Measurements from ENCODE around the gene RAPGEF2. TPM values are rescaled to one million over a fixed set of nuclear protein-coding genes. Genes with fewer than 3 reads are reported as not detected.
"Not testable (repeated sequence)": the region's sequence is repeated elsewhere in the genome, so short reads cannot be mapped to it uniquely, and the experiment has no call there.

RAPGEF2 gene
- total RNA-seq, 1 experiment from 2014 or later = 24.9 TPM

DNA sequence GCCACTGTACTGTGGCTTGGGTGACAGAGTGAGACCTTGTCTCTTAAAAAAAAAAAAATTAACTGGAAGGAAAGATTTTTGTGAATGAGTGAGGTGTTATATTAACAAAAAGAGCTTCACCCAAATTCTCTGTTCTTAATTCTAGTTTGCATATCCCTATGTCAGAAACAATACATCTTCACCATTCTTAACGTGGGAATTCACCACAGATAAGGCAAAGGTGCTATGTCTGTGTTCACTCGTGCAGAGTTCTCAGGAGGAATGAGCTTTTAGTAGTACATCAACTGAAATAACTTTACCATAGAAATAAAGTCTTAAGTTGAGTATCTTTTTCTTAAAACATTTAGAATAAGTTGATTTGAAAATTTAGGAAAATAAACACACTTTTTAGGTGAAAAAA lies 135.1 kb downstream of the RAPGEF2 start:
- no peak for DNase-seq (ENCODE audit: low read depth)

DNA sequence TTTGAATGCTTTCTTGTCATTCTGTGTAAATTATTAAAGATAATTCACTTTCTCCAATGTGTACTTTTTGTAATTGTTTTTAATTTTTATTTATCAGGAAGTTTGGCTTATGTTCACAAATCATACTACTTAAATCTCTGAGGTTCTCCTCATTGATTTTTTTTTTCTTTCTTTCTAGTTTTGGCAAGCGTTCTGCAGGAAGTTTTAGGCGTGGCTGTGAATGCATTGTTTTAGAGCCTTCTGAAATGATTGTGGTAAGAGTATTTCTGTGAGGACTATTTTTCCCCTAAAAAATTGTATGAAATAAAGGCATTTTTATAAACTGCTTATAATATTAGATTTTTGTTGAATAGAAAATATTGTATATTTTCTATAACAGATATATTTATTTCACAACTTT lies 135.8 kb downstream of the RAPGEF2 start:
- peak; percentile 5 for DNase-seq (ENCODE audit: low read depth)

DNA sequence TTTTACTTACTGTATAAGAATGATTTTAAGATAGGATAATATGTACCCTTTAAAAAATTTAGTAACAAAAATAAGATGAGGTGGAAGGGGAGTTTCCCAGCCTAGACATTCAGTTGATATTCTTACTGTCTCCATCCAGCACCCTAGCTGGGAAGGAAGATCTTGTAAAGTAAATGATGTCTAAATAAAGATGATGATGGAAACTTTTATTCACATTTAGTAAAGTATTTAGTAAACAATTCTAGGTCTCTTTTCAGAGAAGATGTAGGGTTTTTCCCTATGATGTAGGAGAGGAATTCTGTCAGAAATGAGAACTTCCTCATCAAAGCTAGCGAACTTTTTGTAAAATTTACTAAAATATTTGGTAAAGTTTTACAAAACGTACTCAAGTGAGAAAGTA lies 136.8 kb downstream of the RAPGEF2 start:
- DNase-seq (ENCODE audit: low read depth) = no peak

DNA sequence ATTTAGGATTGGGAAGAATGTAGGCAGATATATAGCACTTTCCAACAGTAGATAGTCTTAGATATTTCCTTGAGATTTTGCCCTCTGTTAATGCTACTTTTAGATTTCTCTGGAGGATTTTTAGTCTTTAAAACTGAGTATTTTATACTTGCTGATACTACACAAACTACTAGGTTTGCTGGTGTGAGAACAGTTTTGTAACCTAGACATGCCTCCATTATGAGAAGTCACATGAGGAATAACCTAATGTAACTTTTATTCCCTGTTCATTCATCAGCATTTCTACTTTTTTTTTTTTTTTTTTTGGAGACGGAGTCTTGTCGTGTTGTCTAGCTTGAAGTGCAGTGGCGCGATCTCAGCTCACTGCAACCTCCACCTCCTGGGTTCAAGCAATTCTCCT lies 137.2 kb downstream of the RAPGEF2 start:
- no peak for DNase-seq (ENCODE audit: low read depth)

DNA sequence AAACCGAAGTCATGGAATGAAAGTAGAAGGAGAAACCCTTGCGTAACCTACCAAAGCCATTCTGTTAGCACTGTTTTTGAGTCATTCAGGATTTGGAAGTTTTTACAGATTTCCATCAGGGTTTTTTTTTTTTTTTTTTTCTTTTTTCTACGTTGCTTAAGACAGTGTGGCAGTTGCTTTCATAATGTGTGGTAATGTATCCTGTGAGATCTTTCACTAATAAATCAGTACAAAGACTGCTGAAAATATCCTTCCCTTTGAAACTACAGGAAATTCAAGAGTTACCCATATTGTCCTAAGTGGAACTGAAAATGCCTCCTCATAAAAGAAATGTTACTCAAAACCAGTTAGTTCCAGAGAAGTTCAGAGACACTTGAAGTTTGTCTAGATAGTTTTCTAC lies 137.8 kb downstream of the RAPGEF2 start:
- no peak for DNase-seq (ENCODE audit: low read depth)

DNA sequence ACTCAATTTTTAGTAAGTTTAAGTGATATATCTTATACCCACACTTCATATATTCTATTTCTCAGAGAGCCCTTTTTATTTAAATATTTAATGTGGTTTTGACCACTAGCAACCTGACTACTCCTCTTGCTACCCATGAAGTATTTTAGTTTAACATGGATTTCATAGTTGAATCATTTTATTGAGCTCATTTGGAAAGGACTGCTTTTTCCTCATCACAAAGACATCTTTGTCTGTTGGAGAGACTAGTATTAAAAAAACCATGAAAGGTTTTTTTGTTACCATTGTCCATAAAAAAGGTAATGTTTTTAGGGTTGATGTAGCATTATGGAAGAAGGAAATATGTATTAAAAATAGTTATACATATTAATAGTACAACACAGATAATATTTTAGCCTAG lies 139.5 kb downstream of the RAPGEF2 start:
- DNase-seq (ENCODE audit: low read depth) = no peak

DNA sequence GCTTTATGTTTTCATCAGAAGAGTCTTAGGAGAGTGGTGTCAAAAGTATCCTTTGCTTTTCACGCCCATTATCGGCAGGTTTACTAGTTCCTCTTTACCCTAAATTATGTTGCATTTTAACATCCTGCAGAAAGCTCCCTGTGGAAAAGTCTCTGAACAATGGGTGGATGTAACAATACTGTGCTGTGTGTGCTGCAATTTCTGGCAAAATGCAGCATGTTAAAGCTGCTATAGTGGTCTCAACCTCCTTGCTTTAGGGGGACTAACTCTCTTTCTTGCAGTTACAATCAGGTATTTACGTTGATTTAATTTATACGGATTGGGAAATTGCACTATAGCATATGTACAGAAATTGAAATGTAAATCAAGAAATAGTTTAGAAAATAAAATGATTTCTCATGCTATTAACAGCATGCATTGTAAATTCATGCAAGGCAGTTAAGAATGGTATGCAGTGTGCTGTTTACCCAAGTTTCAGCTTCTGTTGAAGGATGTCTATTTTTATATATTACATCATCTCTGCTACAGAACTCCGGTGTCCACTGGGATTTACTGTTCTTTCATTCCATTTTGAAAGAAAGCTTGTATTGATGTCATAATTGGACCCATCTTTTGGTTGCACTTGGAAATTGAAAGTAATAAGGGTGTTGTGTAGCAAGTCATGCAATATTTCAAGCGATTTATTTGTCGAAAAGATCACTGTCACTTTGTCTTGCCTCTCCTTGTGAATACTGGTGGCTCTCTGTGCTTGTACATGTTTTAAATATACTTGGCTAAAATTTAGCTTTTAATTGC lies 145.7 kb downstream of the RAPGEF2 start:
- no peak for DNase-seq (ENCODE audit: low read depth)

DNA sequence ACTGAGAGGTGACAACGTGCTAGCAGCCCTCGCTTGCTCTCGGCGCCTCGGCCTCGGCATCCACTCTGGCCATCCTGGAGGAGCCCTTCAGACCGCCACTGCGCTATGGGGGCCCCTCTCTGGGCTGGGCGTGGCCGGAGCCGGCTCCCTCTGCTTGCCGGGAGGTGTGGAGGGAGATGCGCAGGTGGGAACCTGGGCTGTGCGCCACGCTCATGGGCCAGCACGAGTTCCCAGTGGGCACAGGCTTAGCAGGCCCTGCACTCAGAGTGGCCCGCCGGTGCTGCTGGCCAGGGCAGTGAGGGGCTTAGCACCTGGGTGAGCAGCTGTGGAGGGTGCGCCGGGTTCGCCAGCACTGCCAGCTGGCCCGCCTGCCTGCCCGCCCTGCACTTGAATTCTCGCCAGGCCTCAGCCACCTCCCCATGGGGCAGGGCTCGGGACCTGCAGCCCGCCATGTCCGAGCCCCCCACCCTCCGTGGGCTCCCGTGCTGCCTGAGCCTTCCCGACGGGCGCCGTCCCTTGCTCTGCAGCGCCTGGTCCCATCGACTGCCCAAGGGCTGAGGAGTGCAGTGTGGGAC lies 148.0 kb downstream of the RAPGEF2 start:
- no peak for DNase-seq (ENCODE audit: low read depth)

DNA sequence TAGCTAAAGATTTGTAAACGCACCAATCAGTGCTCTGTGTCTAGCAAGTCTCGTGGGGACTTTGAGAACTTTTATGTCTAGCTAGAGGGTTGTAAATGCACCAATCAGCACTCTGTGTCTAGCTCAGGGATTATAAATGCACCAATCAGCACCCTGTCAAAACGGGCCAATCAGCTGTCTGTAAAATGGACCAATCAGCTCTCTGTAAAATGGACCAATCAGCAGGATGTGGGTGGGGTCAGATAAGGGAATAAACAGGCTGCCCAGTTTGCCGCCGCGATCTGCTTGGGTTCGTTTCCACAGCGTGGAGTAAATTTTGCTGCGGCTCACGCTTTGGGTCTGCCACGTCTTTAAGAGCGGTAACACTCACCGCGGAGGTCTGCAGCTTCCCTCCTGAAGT lies 148.7 kb downstream of the RAPGEF2 start:
- DNase-seq (ENCODE audit: low read depth) = not testable (repeated sequence)

DNA sequence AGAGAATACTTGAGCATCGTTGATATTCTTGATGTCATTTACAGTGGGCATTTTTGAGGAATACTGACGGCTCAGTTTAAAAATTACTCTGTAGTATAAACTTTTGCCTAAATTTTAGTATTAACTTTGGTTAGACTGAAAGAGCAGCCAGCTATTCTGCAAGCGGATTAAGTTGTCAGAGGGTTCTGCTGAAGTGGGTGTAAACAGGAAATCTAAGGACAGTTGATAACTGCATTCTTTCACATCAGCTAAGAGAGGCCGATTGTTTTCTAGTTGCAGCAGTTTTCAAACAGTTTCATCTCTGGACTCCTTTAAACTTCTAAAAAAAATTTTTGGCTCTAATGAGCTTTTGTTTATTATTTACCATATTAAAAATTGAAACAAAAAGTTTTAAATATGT lies 149.6 kb downstream of the RAPGEF2 start:
- DNase-seq (ENCODE audit: low read depth) = no peak

DNA sequence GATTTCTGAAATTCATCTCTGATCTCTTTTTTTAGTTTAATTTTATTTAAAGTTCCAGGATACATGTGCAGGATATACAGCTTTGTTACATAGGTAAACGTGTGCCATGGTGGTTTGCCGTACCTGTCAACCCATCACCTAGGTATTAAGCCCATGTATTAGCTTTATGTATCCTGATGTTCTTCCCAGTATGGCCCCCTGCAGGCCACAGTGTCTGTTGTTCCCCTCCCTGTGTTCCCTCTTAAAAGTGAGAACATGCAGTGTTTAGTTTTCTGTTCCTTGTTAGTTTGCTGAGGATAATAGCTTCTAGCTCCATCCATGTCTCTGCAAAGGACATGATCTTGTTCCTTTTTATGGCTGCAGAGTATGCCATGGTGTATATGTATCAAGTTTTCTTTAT lies 153.2 kb downstream of the RAPGEF2 start:
- DNase-seq (ENCODE audit: low read depth) = no peak

DNA sequence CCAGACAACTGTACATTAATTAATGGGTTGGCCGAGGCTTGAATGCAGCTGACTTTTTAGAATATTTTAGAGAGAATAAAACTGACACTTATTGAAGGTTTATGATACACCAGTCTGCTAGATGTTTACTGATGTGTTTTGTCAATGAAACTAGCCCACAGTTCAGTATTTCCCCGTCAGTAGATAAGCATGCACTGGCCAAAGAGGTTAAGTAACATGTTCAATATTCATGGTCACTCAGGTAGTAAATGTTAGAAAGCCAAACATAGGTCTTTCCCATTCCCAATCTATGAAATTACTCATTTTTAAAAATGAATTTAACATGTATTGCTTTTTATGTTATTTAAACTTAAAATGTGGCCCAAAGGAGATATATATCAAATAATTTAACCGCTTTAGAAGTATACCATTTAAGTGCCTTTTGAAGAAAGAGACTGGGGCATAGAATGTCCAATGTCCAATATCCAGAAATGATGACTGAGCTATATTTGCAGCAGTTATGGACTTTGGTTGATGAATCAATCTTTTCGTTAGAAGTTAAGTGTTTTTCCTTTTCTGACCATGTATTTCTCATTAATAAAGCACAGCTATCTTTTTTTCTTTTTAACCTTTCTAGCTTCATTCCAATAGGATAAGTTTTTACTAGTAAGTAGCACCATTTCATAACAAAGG lies 156.1 kb downstream of the RAPGEF2 start:
- no peak for DNase-seq (ENCODE audit: low read depth)

DNA sequence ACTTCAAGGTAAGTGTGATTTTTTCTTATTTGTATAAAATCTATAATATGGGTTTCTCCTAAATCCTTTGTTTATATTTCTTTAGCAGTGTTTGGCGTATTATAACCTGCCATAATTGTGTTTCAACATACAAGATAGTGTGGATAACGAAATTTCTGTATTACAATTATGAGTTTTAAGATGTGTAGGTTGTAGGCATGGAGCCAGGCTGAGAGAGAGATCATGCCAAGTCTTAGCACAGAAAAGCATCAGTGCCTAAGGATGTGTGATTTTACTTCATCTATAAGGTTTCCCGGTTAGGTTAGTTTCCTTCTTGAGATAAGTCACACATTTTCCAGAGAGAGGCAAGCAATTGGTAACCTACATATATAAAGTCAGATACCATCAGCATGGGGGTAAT lies 161.2 kb downstream of the RAPGEF2 start:
- no peak for DNase-seq (ENCODE audit: low read depth)

DNA sequence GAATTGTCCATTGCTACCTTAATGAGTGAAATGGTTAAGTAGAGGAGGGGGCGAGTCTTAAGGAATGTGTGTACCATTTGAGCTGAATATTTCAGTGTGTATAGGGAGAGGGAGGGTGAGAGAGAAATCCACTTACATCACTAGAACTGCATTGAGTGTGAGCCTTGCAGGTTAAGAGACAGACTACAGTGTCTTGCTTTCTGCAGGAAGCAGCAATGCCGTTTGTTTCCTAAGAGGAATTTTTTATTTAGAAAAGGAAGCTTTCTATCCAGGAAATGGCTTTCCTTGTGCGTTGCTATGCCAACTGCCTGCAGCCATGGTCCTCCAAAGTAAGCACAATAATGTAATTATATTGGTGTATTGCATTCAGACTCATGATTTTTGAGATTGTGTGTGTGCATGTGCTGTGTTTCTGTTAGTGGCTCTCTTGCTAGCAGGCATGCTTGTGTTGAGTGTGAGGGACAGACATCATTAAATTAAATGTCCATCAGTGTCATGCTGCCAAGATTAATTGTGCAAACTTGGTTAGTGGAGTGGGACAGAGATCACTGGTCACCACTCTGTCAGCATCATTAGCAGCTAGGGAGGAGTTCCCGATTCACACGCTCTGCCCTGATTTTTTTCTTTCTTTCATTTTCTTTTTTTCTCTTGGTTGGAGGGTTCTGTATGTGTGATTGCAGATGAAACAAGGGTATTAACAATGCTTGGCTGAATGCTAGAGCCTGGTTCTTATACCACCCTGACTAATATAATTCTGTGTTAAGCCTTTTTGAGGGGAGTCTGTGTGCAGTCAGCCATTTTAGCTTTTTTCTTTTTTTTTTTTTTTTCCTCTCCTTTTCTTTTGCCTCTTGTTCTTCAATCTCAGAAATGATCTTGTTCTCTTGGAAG lies 164.3 kb downstream of the RAPGEF2 start:
- DNase-seq (ENCODE audit: low read depth) = peak; percentile 27

DNA sequence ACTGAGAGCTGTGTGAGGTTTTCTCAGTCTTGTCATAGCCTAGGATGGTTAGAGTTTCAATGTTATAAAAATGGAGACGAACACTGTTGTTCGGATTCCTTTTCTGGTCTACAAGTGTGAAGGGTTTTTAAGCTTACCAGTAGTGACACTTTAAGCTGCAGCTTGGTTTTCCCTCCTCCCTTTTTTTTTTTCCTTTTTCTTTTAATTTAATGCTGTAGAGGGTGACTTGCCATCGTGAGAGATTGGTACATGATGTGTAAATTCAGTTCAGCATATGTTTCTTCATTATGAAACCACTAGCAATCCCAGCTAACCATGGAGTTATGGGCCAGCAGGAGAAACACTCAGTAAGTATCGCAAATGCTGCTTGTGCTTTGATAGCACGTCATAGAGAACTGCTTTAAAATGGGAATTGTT lies 165.0 kb downstream of the RAPGEF2 start:
- DNase-seq (ENCODE audit: low read depth) = no peak

DNA sequence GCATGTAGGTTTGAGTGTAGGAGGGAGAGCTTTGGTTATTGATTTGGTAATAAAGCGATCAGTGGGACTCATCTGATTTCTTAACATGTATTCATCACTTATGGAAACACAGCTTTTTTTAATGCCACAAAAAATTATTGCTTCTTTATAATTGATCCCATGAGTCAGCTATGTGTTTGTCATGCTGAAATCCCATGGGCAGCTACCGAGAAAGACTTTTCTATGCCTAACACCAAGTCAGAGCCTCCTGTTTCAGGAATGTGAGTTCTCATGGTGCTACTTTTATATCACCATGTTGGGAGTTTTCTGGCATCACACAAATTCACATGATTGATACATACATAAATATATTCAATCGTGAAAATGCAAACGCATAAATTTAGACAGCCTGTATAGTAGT lies 165.7 kb downstream of the RAPGEF2 start:
- DNase-seq (ENCODE audit: low read depth) = no peak

DNA sequence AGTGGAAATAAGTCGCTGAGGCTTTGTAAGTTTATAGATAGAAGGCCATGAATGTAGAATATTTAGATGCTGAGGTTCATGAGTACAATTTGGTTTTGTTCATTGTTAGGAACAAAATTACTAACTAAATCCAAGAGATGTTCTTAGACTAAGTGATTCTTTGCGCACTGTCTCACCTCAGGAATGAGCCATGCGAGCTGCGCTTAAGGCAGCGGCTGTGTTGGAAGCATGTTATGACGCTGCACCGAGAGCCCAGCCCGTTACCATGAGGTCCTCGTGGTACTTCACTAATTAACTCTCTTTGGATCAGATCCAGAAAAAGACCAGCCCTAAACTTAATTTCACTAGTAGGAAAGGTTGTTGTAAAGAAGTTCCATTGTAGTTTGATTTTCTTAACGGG lies 166.2 kb downstream of the RAPGEF2 start:
- DNase-seq (ENCODE audit: low read depth) = no peak

DNA sequence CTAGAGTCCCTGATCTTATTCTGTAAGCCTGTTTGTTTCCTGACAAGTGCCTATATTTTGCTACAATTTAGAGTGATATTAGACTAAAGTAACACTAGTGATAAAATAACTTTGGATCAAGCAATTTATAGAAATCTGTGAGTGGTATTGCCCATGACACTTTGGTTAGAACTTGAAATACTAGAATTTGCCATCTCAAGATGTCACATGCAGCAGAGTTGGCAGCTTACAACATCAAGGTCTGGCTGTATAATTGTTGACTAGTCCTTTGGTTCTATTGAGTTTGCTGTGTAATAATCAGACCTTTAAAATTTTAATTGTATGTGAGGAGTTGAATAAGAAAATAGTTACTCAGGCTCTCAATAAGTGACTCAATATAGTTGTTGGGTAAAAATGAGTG lies 167.1 kb downstream of the RAPGEF2 start:
- DNase-seq (ENCODE audit: low read depth) = no peak

DNA sequence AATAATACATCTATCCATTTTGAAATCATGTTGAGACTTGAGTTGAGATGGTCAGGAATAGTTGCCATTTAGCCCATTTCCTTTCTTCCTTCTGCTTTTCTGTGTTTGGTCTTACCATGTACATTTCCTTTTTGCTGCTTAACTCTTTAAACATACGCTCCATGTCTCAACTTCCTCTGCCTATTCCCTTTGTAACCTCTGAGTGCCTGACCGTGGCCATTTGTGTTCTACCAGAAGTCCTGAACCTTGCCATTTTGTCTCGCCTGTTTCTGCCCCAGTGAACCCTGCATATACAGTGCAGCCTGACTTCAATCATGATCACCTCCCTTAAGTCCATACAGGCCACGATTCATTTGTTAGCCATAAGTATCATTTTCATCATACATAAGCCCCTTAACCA lies 169.0 kb downstream of the RAPGEF2 start:
- no peak for DNase-seq (ENCODE audit: low read depth)

DNA sequence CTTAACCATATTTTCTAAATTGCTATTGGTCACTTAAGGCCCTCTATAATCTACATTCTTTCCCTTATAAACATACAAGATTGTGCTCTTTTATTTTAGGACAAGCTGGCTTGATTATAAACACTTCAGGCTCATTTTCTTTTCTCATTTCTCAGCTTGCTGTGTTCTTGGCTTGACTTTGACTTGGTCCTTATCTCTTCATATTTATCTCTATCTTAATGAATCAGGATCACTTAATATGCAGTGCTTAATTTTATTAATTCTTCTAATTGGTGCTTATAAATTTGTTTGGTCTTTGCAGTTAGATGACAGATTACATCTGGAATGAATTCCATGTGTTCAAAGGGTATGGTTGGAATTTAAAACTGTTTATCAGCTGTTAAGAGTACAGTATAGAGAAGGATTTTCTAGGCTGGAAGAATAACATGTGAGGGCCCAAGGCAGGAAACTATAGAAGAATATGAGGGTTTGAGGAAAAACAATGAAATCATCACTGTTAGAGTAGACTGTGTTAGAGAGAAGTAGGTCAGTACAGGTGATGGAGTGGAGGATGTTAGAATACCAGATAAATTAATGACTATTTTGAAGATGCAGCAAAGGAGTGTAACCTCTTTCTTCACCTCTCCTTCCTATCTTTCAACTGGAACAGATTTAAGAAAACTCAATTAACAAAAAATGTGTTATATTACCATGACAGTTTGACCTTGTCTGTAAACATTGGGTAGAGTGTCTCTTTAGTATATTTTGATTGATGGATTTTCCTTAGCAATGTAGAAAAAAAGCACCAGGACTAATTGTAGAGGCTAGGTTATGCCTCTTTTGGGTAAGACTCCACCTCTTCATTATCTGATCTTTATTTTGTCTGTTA lies 169.6 kb downstream of the RAPGEF2 start:
- DNase-seq (ENCODE audit: low read depth) = no peak

DNA sequence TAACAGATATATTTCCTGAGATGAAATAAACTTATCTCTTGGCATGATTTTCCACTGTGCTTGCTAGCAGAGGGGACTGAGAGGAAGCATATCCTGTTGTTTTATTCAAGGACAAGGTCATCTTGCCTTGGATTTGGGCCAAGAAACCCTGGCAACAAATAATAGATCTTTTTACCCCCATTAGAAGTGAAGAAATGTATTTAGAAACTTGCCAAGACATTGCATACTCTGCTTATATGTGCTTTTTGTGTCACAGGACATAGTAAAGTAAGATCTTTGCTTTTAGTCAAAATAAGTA lies 170.2 kb downstream of the RAPGEF2 start:
- peak; percentile 17 for DNase-seq (ENCODE audit: low read depth)
